ENCODE results near the gene SUMF1. TPM values are rescaled to one million over a fixed set of nuclear protein-coding genes. Genes with fewer than 3 reads are reported as not detected.

Gene SUMF1
- total RNA-seq, 1 donor from 2014 or later = 17.5 TPM

DNA sequence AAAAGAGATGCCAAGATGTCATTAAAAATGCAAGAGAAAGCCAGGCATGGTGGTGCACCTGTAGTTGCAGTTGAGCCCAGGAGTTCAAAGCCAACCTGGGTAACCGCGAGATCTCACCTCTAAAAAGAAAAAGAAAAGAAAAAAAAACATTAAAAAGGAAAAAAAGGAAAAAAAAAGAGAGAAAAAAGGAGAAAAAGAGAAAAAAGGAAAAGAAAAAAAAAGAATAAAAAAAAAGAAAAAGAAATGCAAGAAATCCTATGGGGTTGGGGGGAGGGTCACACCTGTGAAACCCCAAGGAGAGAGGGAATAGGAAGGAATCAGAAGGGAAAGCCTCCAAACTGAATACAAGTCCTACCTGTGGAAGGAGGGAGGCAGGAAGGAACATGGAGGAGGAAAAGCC, 5.2 kb upstream of the SUMF1 start:
- H3K4me1 Mint-ChIP-seq (ENCODE audit: unreplicated experiment) = peaks cover 8% of the 10 kb centered on the region

DNA sequence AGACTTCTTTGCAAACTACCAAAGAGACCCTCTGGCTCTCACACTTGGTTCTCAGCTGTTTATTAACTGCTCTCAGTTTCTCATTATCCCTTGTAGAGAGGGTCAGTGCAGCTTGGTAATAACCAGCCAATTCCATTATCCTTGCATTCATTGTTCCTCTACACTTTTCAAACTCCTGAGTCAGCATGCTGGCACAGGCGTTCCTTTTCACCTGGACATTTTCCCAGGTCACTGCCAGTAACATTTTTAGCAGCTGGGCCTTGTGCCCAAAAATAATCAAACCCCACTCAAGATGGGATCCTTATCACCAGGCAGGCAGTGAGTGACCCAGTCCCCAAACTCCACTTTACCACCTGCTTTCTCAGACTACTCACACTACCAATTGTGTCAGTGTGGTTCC, 4.8 kb upstream of the SUMF1 start:
- Mint-ChIP-seq H3K27ac (ENCODE audit: unreplicated experiment) (no peak overlapping the region), H3K9me3 (ENCODE audit: unreplicated experiment) (no peaks in the 10 kb centered on the region), H3K4me1 (ENCODE audit: unreplicated experiment) (peaks cover 6% of the 10 kb centered on the region), H3K27me3 (ENCODE audit: unreplicated experiment) (peaks cover 3% of the 10 kb centered on the region), H3K36me3 (ENCODE audit: low read depth, unreplicated experiment) (no peaks in the 10 kb centered on the region), H3K4me3 (ENCODE audit: unreplicated experiment) (no peak overlapping the region)
- no peak for TF ChIP-seq CTCF (IDR thresholded peaks at IDR 0.05; ENCODE audit: unreplicated experiment)
- no peak for DNase-seq (ENCODE audit: low spot score)

More for the DNA sequence above, 5.2 kb upstream of the SUMF1 start:
- H3K4me3 Mint-ChIP-seq (ENCODE audit: unreplicated experiment) = no peak overlapping the region
- DNase-seq (ENCODE audit: low spot score) = no peak
- peaks cover 3% of the 10 kb centered on the region for H3K27me3 Mint-ChIP-seq (ENCODE audit: unreplicated experiment)
- H3K27ac Mint-ChIP-seq (ENCODE audit: unreplicated experiment) = no peak overlapping the region
- no peak for TF ChIP-seq CTCF (IDR thresholded peaks at IDR 0.05; ENCODE audit: unreplicated experiment)
- H3K36me3 Mint-ChIP-seq (ENCODE audit: low read depth, unreplicated experiment) = no peaks in the 10 kb centered on the region
- H3K9me3 Mint-ChIP-seq (ENCODE audit: unreplicated experiment) = no peaks in the 10 kb centered on the region

- Mint-ChIP-seq H3K4me1 (ENCODE audit: unreplicated experiment) (peaks cover 4% of the 10 kb centered on the region), H3K27me3 (ENCODE audit: unreplicated experiment) (peaks cover 3% of the 10 kb centered on the region), H3K4me3 (ENCODE audit: unreplicated experiment) (peak overlapping the region; percentile 74), H3K9me3 (ENCODE audit: unreplicated experiment) (no peaks in the 10 kb centered on the region), H3K36me3 (ENCODE audit: low read depth, unreplicated experiment) (no peaks in the 10 kb centered on the region), H3K27ac (ENCODE audit: unreplicated experiment) (peak overlapping the region; percentile 80)
- no peak for TF ChIP-seq CTCF (IDR thresholded peaks at IDR 0.05; ENCODE audit: unreplicated experiment)
- DNase-seq (ENCODE audit: low spot score) = no peak
Observed at GRCh38 chr3:4467522-4467867, 426 bp upstream of the SUMF1 start.

DNA sequence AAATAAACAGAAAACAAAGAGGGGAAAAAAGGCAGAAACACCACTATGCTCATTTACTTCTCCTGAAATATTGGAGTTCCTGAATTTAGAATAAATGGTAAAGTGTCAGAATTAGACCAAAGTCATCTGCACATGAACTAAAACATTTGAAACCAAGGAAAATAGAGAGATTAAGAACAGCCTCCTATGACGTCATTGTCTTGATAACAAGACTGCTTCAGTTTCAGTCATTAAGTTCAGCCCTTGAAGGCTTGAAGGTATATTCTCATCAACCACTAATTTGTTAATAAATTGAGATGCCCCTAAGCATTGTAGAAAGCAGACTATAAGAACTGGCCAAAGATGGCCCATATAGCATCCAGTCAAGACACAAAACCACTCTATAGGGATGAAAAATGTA, 2.5 kb downstream of the SUMF1 start:
- Mint-ChIP-seq H3K4me1 (ENCODE audit: unreplicated experiment) (peaks cover 4% of the 10 kb centered on the region), H3K36me3 (ENCODE audit: low read depth, unreplicated experiment) (no peaks in the 10 kb centered on the region), H3K27me3 (ENCODE audit: unreplicated experiment) (peaks cover 2% of the 10 kb centered on the region), H3K27ac (ENCODE audit: unreplicated experiment) (no peak overlapping the region), H3K9me3 (ENCODE audit: unreplicated experiment) (no peaks in the 10 kb centered on the region), H3K4me3 (ENCODE audit: unreplicated experiment) (no peak overlapping the region)
- DNase-seq (ENCODE audit: low spot score) = no peak
- no peak for TF ChIP-seq CTCF (IDR thresholded peaks at IDR 0.05; ENCODE audit: unreplicated experiment)

DNA sequence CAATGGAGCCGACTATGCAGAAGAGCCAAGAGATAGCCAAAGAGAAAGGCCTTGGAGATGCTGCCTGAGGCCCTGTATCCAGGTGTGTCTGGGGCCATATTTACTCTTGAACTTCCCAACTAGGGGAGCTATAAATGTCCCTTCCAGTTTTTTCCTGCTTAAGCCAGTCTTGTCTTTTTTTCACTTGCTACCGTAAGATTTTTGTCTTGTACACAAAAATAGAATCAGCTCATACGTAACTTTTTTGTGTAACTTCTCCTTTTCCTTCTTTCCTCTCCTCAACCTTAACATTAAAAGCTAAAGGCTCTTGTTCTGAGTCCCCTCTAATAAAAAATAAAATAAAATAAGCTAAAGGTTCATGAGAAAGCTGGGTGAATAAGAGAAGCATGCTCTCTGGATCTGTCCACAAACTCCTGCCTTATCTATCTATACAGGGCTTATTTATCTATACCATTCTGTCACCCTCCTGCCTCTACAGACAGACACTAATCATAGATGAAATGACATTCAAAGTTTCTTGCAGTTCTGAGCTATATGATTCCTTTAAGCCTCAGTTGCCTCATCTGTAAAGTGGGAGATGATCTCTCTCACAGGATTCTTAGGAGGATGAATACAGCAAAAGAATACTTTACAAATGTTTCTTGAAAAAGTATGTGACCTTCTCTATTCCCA, 4.6 kb downstream of the SUMF1 start:
- no peak for DNase-seq (ENCODE audit: low spot score)
- Mint-ChIP-seq H3K27me3 (ENCODE audit: unreplicated experiment) (no peaks in the 10 kb centered on the region), H3K4me1 (ENCODE audit: unreplicated experiment) (peaks cover 4% of the 10 kb centered on the region), H3K36me3 (ENCODE audit: low read depth, unreplicated experiment) (no peaks in the 10 kb centered on the region), H3K9me3 (ENCODE audit: unreplicated experiment) (no peaks in the 10 kb centered on the region), H3K27ac (ENCODE audit: unreplicated experiment) (no peak overlapping the region), H3K4me3 (ENCODE audit: unreplicated experiment) (no peak overlapping the region)
- TF ChIP-seq CTCF (IDR thresholded peaks at IDR 0.05; ENCODE audit: unreplicated experiment) = no peak

Data from endothelial cell (in vitro differentiated cells).